Thyroid gland (tissue), 4 donors: Measurements from ENCODE around the gene NUDT22.

Experiments used
- POLR2A ChIP-seq, 2 donors: fragments of 450-650 bp; IDR thresholded peaks; one replicate each; pipeline ENCODE4 v1.6.1; 2017; ENCODE audit warnings: antibody characterized with exemption in 2 of 2, mild to moderate bottlenecking in 2 of 2, moderate library complexity in 1 of 2
- TF ChIP-seq, protein P1 (sequence below), 6 experiments: fragments of 200-600 bp in 3 of 6; fragments of 450-650 bp in 3 of 6; sonication (generic) in 3 of 6; IDR thresholded peaks; one replicate each; pipeline ENCODE4 v1.5.1; 2016 to 2019; ENCODE audit warnings: antibody characterized with exemption in 6 of 6, mild to moderate bottlenecking in 2 of 6, inconsistent platforms in 1 of 6, moderate library complexity in 1 of 6

DNA sequence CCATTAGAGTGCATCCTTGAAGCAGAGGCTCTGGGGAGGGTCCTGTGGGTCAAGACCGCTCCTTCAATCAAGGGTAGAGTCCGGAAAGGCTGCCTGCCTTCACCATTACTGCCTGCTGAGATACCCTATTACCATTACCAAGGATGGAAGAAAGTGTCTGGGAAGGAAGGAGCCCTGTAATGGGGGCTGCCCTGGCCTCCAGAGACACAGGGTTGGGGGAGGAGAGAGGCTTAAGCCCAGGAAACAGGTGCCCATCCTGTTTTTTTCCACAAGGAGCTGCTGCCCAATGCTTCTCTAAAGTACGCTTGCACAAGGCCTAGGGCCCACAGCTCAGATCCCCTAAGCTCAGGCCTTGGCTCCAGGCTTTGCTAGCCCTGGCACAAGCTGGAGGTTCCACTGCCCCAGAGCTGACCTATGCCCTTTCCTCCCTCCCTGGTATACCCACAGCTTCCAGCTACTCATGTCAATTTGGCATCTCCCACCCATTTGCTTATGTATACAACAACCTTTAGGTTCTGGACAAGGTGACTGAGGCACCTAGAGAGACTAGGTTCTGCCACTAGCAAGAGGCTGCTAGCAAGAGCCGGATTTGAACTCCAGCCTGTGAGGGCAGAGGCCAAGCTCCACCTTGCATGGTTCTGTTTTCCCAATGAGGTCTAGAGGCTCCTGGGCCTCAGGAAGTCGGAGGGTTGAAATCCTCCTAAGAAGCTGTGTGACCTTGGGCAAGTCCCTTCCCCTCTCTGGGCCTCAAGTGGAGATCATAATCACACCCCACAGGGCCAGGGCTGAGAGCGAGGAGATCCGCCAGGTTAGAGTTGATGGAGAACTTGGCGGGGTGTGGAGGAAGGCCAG is 23.7 kb downstream of the NUDT22 start:
- TF ChIP-seq, protein P1, sequence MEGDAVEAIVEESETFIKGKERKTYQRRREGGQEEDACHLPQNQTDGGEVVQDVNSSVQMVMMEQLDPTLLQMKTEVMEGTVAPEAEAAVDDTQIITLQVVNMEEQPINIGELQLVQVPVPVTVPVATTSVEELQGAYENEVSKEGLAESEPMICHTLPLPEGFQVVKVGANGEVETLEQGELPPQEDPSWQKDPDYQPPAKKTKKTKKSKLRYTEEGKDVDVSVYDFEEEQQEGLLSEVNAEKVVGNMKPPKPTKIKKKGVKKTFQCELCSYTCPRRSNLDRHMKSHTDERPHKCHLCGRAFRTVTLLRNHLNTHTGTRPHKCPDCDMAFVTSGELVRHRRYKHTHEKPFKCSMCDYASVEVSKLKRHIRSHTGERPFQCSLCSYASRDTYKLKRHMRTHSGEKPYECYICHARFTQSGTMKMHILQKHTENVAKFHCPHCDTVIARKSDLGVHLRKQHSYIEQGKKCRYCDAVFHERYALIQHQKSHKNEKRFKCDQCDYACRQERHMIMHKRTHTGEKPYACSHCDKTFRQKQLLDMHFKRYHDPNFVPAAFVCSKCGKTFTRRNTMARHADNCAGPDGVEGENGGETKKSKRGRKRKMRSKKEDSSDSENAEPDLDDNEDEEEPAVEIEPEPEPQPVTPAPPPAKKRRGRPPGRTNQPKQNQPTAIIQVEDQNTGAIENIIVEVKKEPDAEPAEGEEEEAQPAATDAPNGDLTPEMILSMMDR (IDR thresholded peaks at IDR 0.05), result no peak
- TF ChIP-seq POLR2A (IDR thresholded peaks at IDR 0.05), result no peak
